Activated B cell treated with CpG ODN at 0.5 μM for 24 hours (primary cell): ENCODE data around the gene CYP4F11. TPM values are rescaled to one million over a fixed set of nuclear protein-coding genes. Genes with fewer than 3 reads are reported as not detected.

Experiments used
- ATAC-seq: fragments of 200-7000 bp; cut with Tn5 transposase; one replicate; pipeline ENCODE4 v1.10.0; 2021; ENCODE audit warnings: low read depth, mild to moderate bottlenecking, moderate library complexity
- CTCF ChIA-PET: fragments of 350-600 bp; sonication (Branson Sonifier 250); formaldehyde crosslinking; loops from one replicate; lab custom pipeline; 2021; ENCODE audit warnings: antibody characterized with exemption; lab: Charles Lee
- POLR2A ChIA-PET: fragments of 350-600 bp; sonication (Branson Sonifier 250); formaldehyde crosslinking; loops from one replicate; lab custom pipeline; 2021; ENCODE audit warnings: antibody characterized with exemption; lab: Charles Lee
- DNase-seq: peaks from one replicate; pipeline ENCODE4 v3.0.0; 2022
- H3K27ac Mint-ChIP-seq: one replicate; pipeline ENCODE4 v1.8.0; 2020; ENCODE audit warnings: mixed read lengths
- H3K27me3 Mint-ChIP-seq: one replicate; pipeline ENCODE4 v1.8.0; 2021; ENCODE audit warnings: mixed read lengths
- H3K36me3 Mint-ChIP-seq: one replicate; pipeline ENCODE4 v1.8.0; 2021; ENCODE audit warnings: low read depth, mixed read lengths
- H3K4me1 Mint-ChIP-seq: one replicate; pipeline ENCODE4 v1.8.0; 2021; ENCODE audit warnings: mixed read lengths
- H3K4me3 Mint-ChIP-seq: one replicate; pipeline ENCODE4 v1.8.0; 2020; ENCODE audit warnings: mild to moderate bottlenecking, mixed read lengths
- H3K9me3 Mint-ChIP-seq: one replicate; pipeline ENCODE4 v1.8.0; 2020; ENCODE audit warnings: mixed read lengths
- CTCF ChIP-seq: fragments of 200-600 bp; IDR thresholded peaks from one replicate; pipeline ENCODE4 v1.8.0; 2022; ENCODE audit warnings: antibody characterized with exemption, mild to moderate bottlenecking
- intact Hi-C: fragments of 100-400 bp; cut with micrococcal nuclease; formaldehyde crosslinking; loops from one replicate; pipeline ENCODE4 v1.15.1; 2024
- total RNA-seq: library from RNA; stranded (reverse); gene quantifications from 2 replicates; pipeline ENCODE4 v1.2.3, GENCODE V29; 2022

The CYP4F11 gene
- total RNA-seq, 1 donor from 2014 or later: not detected

GRCh38 chr19:15971224-15971780, 37.0 kb upstream of the CYP4F11 start:
- intact Hi-C loops: no loop called here
- DNase-seq: no peak
- CTCF ChIA-PET: no interaction called here
- no peak for ATAC-seq
- POLR2A ChIA-PET: no interaction called here
- no peak for TF ChIP-seq CTCF
- Mint-ChIP-seq H3K27me3 (peaks cover 20% of the 10 kb centered on the region), H3K4me1 (no peaks in the 10 kb centered on the region), H3K4me3 (no peak overlapping the region), H3K27ac (no peak overlapping the region), H3K9me3 (no peaks in the 10 kb centered on the region), H3K36me3 (no peaks in the 10 kb centered on the region)

- ATAC-seq (no peak), DNase-seq (no peak)
- H3K36me3 Mint-ChIP-seq: no peaks in the 10 kb centered on the region
- CTCF ChIA-PET: no interaction called here
- POLR2A ChIA-PET: no interaction called here
- TF ChIP-seq CTCF: no peak
- no peaks in the 10 kb centered on the region for H3K9me3 Mint-ChIP-seq
- H3K4me1 Mint-ChIP-seq: no peaks in the 10 kb centered on the region
- H3K27me3 Mint-ChIP-seq: peaks cover 28% of the 10 kb centered on the region
- no peak overlapping the region for H3K4me3 Mint-ChIP-seq
- H3K27ac Mint-ChIP-seq: no peak overlapping the region
- intact Hi-C loops: no loop called here
Measured at GRCh38 chr19:15964231-15964630, 29.9 kb upstream of the CYP4F11 start.

- no peak overlapping the region for H3K27ac Mint-ChIP-seq
- no peak for TF ChIP-seq CTCF
- H3K36me3 Mint-ChIP-seq: no peaks in the 10 kb centered on the region
- intact Hi-C loops: no loop called here
- ChIA-PET CTCF (no interaction called here), POLR2A (no interaction called here)
- DNase-seq (no peak), ATAC-seq (no peak)
- no peaks in the 10 kb centered on the region for H3K9me3 Mint-ChIP-seq
- H3K4me1 Mint-ChIP-seq: no peaks in the 10 kb centered on the region
- no peak overlapping the region for H3K4me3 Mint-ChIP-seq
- H3K27me3 Mint-ChIP-seq: peaks cover 37% of the 10 kb centered on the region
Measured at GRCh38 chr19:15962319-15962718, 28.0 kb upstream of the CYP4F11 start.

- H3K9me3 Mint-ChIP-seq: peaks cover 2% of the 10 kb centered on the region
- H3K36me3 Mint-ChIP-seq: no peaks in the 10 kb centered on the region
- peaks cover 49% of the 10 kb centered on the region for H3K27me3 Mint-ChIP-seq
- intact Hi-C loops: no loop called here
- no peak for TF ChIP-seq CTCF
- no peaks in the 10 kb centered on the region for H3K4me1 Mint-ChIP-seq
- H3K4me3 Mint-ChIP-seq: no peak overlapping the region
- ATAC-seq: no peak
- DNase-seq: no peak
- CTCF ChIA-PET: no interaction called here
- POLR2A ChIA-PET: no interaction called here
- no peak overlapping the region for H3K27ac Mint-ChIP-seq
Measured at GRCh38 chr19:15954820-15955219, 20.5 kb upstream of the CYP4F11 start.

- H3K27ac Mint-ChIP-seq: no peak within 1 kb of the TSS
- POLR2A ChIA-PET: no interaction called here
- no peak within 1 kb of the TSS for H3K4me3 Mint-ChIP-seq
Measured at GRCh38 chr19:15948223-15949058, 14.1 kb upstream of the CYP4F11 start, which contains the start of gene OR10H4. OR10H4 (plus strand) TSS chr19:15949008; CDS start chr19:15949008, 0 bp downstream.

More at GRCh38 chr19:15948223-15949058, 14.1 kb upstream of the CYP4F11 start, which contains the start of gene OR10H4:
- no peak for ATAC-seq
- no peak for TF ChIP-seq CTCF
- DNase-seq: no peak
- CTCF ChIA-PET: no interaction called here
- Mint-ChIP-seq H3K9me3 (peaks cover 20% of the 10 kb centered on the region), H3K4me1 (no peaks in the 10 kb centered on the region), H3K36me3 (peaks cover 4% of the 10 kb centered on the region), H3K27me3 (peaks cover 33% of the 10 kb centered on the region)
- intact Hi-C loops: no loop called here
